Activated CD8-positive, alpha-beta memory T cell treated with anti-CD3 and anti-CD28 coated beads, Interleukin-2, amount 10 ng/mL, durations not matched to agents 7 days and 5 days (primary cell): Measurements from ENCODE around the gene LRRC47. TPM values are rescaled to one million over a fixed set of nuclear protein-coding genes. Genes with fewer than 3 reads are reported as not detected.
"Not testable (repeated sequence)": the region's sequence is repeated elsewhere in the genome, so short reads cannot be mapped to it uniquely, and the experiment has no call there.

ENCODE experiments used
- ATAC-seq: fragments of 150-1000 bp; cut with Tn5 transposase; one replicate; pipeline ENCODE4 v1.10.0; 2021; ENCODE audit warnings: moderate library complexity
- CTCF ChIA-PET: fragments of 350-600 bp; sonication (Branson Sonifier 250); formaldehyde crosslinking; loops from one replicate; lab custom pipeline; 2021; ENCODE audit warnings: antibody characterized with exemption; lab: Charles Lee
- DNase-seq: peaks from one replicate; pipeline ENCODE4 v3.0.0-alpha.2; 2020
- H3K27ac Mint-ChIP-seq: one replicate; pipeline ENCODE4 v1.8.0; 2021; ENCODE audit warnings: mild to moderate bottlenecking, mixed read lengths
- H3K27me3 Mint-ChIP-seq: one replicate; pipeline ENCODE4 v1.8.0; 2021; ENCODE audit warnings: mixed read lengths
- H3K36me3 Mint-ChIP-seq: one replicate; pipeline ENCODE4 v1.8.0; 2021; ENCODE audit warnings: mild to moderate bottlenecking, mixed read lengths
- H3K4me1 Mint-ChIP-seq: one replicate; pipeline ENCODE4 v1.8.0; 2021; ENCODE audit warnings: mixed read lengths
- H3K4me3 Mint-ChIP-seq: one replicate; pipeline ENCODE4 v1.8.0; 2021; ENCODE audit warnings: mild to moderate bottlenecking, moderate library complexity, mixed read lengths
- H3K9me3 Mint-ChIP-seq: one replicate; pipeline ENCODE4 v1.8.0; 2022; ENCODE audit warnings: low read depth, mixed read lengths
- total RNA-seq, 2 experiments: library from RNA; stranded (reverse); gene quantifications; one replicate each; pipeline ENCODE4 v1.2.3, GENCODE V29; 2021

Gene LRRC47
- total RNA-seq, 2 experiments from 2014 or later = 31.8 to 42.6 TPM

DNA sequence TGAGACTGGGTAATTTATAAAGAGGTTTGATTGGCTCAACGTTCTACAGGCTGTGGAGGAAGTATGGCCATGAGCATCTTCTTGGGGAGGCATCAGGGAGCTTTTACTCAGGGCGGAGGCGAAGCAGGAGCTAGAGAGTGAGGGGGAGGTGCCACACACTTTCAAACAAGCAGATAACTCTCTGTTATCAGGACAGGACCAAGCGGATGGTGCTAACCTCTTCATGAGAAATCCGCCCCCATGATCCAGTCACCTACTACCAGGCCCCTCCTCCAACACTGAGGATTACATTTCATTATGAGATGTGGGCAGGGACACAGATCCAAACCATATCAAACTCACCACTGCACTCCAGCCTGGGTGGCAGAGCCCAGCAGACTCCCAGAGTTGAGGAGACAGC is 11.5 kb upstream of the LRRC47 start:
- ATAC-seq (no peak), DNase-seq (no peak)
- Mint-ChIP-seq H3K36me3 (peaks cover 3% of the 10 kb centered on the region), H3K9me3 (peaks cover 5% of the 10 kb centered on the region), H3K4me3 (no peak overlapping the region), H3K4me1 (peaks cover 4% of the 10 kb centered on the region), H3K27me3 (peaks cover 17% of the 10 kb centered on the region), H3K27ac (no peak overlapping the region)
- CTCF ChIA-PET = no interaction called here

DNA sequence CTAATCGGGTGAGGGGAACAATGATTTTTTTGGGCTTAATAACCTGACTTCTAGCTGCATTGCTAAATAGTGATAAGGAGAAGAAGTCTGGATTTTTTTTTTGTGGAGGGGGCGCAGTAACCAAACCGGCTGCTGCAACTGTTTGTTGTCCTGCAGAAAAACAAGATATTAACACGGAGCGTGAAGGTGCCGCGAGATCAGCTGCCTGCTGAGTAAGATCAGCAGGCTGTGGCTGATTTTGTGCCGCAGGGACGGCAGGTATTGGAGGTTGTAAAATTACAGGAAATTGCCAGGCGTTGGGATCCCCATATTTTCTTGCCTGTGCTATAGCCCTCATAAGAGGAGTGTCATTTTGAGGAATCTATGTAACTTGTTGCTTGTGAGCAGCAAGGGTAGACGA is 8.7 kb upstream of the LRRC47 start:
- H3K36me3 Mint-ChIP-seq = peaks cover 3% of the 10 kb centered on the region
- H3K9me3 Mint-ChIP-seq = peaks cover 5% of the 10 kb centered on the region
- DNase-seq = no peak
- CTCF ChIA-PET = interaction anchor here (1.2 kb wide), 1 partner anchor 11 kb away, joined by 3 read pairs; no protein-coding TSS in a partner anchor
- H3K4me3 Mint-ChIP-seq = no peak overlapping the region
- H3K27ac Mint-ChIP-seq = no peak overlapping the region
- peaks cover 23% of the 10 kb centered on the region for H3K27me3 Mint-ChIP-seq
- ATAC-seq = no peak
- H3K4me1 Mint-ChIP-seq = peaks cover 7% of the 10 kb centered on the region

DNA sequence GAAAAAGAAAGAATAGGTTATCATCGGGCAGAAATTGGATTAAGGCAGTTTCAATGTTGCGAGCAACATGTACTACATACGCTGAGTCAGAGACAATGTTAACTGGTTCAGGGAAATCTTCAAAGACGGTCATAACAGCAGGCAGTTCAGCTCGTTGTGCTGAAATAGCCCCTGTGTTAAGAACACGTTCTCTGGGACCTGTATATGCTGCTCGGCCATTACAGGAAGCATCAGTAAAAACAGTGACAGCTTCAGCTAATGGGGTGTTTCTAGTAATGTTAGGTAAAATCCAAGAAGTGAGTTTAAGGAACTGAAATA is 8.3 kb upstream of the LRRC47 start:
- H3K27me3 Mint-ChIP-seq = peaks cover 23% of the 10 kb centered on the region
- H3K27ac Mint-ChIP-seq, H3K9me3 Mint-ChIP-seq, DNase-seq, H3K36me3 Mint-ChIP-seq, H3K4me1 Mint-ChIP-seq, H3K4me3 Mint-ChIP-seq, ATAC-seq: not testable (repeated sequence)
- CTCF ChIA-PET = interaction anchor here (1.2 to 3.8 kb wide), 2 partner anchors 10 to 29 kb away, joined by 3 to 25 read pairs; no protein-coding TSS in a partner anchor

DNA sequence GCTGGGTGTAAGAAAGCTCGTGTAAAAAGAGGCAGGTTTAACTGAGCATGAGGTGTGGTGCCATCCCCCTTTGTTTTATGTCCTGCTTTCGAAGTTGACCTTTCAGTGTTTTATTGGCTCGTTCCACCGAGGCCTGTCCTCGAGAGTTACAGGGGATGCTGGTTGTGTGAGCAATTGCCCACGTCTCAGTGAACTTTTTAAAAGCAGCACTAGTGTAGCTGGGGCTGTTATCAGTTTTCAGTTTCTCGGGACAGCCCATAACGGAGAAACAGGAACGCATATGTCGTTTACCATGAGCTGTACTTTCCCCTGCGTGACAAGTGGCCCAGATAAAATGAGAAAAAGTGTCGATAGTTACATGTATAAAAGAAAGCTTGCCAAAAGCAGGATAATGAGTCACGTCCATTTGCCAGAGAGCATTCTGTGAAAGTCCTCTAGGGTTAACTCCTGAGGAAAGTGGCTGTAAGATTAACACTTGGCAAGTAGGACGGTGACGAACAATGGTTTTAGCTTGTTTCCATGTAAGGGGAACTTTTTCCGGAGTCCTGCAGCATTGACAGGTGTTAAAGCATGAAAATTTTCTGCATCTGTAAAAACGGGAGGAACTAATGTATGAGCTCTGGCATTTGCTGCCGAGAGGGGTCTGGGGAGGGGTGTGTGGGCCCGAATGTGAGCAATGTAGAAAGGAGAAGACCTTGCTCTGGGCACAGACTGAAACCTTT is 7.8 kb upstream of the LRRC47 start:
- no peak for ATAC-seq
- Mint-ChIP-seq H3K27ac (no peak overlapping the region), H3K36me3 (peaks cover 3% of the 10 kb centered on the region), H3K27me3 (peaks cover 23% of the 10 kb centered on the region), H3K4me1 (peaks cover 5% of the 10 kb centered on the region), H3K9me3 (peaks cover 5% of the 10 kb centered on the region), H3K4me3 (no peak overlapping the region)
- no peak for DNase-seq
- CTCF ChIA-PET = interaction anchor here (1.2 to 3.8 kb wide), 2 partner anchors 10 to 29 kb away, joined by 3 to 25 read pairs; no protein-coding TSS in a partner anchor

DNA sequence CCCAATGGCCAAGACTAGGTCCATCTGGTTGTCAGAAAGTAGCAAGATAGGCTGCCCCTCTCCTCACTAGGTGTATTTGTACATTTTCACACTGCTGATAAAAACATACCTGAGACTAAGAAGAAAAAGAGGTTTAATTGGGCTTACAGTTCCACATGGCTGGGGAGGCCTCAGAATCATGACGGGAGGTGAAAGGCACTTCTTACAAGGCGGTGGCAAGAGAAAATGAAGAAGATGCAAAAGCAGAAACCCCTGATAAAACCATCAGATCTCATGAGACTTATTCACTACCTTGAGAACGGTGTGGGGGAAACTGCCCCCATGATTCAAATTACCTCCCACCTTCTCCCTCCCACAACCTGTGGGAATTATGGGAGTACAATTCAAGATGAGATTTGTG is 4.5 kb upstream of the LRRC47 start:
- H3K36me3 Mint-ChIP-seq, DNase-seq, H3K4me3 Mint-ChIP-seq, H3K9me3 Mint-ChIP-seq, ATAC-seq, H3K27ac Mint-ChIP-seq: not testable (repeated sequence)
- H3K4me1 Mint-ChIP-seq = peaks cover 15% of the 10 kb centered on the region
- CTCF ChIA-PET = interaction anchor here (1.2 to 3.8 kb wide), 3 partner anchors 14 to 52 kb away, joined by 4 to 25 read pairs (median 5); no protein-coding TSS in a partner anchor
- peaks cover 23% of the 10 kb centered on the region for H3K27me3 Mint-ChIP-seq

DNA sequence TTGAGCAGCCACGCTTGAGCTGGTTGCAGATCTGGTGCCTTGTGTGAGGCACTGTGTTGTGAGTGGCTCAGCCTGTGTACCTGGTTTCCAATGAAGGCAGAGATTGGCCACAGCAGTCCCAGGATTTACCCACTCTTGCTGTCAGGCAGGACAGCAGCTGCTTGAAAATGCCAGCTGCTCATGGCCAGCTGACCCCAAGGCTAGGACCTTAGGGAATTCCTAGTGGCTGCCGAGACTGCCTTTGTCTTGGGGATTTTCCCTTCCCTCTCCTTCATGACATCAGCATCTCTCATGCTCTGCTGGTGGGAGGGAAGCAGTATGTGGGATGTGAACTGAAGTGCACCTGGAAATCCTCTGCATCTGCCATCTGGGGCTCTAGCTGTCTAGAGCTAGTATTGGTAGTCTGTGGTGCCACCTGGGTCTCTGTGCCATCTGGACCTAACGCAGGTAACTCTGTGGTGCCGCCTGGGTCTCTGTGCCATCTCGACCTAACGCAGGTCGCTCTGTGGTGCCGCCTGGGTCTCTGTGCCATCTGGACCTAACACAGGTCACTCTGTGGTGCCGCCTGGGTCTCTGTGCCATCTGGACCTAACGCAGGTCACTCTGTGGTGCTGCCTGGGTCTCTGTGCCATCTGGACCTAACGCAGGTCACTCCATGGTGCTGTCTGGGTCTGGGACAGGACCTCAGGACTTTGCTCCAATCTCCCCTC is 3.8 kb upstream of the LRRC47 start:
- Mint-ChIP-seq H3K27me3 (peaks cover 20% of the 10 kb centered on the region), H3K9me3 (no peaks in the 10 kb centered on the region), H3K4me1 (peaks cover 19% of the 10 kb centered on the region), H3K36me3 (no peaks in the 10 kb centered on the region), H3K4me3 (no peak overlapping the region), H3K27ac (no peak overlapping the region)
- ATAC-seq = no peak
- no peak for DNase-seq
- CTCF ChIA-PET = interaction anchor here (1.5 kb wide), 1 partner anchor 24 kb away, joined by 5 read pairs; no protein-coding TSS in a partner anchor

DNA sequence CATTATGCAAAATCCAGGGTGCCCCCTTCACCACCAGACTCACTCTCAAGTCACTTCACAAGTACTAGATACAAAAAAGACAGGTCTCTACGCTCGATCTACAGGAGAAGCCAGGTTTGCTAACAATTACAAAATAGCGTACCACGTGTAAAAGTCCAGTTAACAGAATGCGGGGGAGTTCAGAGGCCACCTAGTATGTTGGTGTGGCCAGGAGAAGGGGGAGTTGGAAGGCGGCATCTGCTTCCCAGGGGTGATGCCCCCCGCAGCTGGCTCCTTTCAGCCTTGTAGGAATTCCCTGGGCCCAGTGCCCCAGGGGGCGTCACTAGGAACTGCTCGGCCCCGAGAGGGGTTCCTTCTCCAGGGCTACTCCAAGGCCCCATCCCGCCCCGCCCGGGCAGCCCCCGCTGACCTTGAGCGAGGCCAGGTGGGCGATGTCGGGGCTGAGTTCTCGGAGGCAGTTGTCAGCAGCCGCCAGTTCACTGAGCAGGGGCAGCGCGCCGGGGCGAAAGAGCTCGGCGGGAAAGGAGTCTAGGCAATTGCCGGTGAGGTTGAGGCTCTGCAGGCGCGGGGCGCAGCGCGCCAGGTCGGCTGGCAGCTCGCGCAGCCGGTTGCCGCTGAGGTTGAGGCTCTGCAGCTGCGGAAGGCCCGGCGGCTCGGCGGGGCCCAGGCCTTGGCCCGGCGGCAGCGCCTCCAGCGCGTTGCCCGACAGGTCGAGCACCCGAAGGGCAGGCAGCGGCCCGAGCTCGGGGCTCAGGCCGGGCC is 664 bp downstream of the LRRC47 start:
- DNase-seq = no peak
- Mint-ChIP-seq H3K9me3 (no peaks in the 10 kb centered on the region), H3K4me1 (peaks cover 40% of the 10 kb centered on the region), H3K4me3 (peak overlapping the region; percentile 81), H3K27ac (peak overlapping the region; percentile 72), H3K27me3 (no peaks in the 10 kb centered on the region), H3K36me3 (peaks cover 3% of the 10 kb centered on the region)
- no peak for ATAC-seq
- CTCF ChIA-PET = interaction anchor here (0.7 to 2.3 kb wide), 4 partner anchors 9 to 176 kb away, joined by 3 to 10 read pairs (median 6); no protein-coding TSS in a partner anchor

DNA sequence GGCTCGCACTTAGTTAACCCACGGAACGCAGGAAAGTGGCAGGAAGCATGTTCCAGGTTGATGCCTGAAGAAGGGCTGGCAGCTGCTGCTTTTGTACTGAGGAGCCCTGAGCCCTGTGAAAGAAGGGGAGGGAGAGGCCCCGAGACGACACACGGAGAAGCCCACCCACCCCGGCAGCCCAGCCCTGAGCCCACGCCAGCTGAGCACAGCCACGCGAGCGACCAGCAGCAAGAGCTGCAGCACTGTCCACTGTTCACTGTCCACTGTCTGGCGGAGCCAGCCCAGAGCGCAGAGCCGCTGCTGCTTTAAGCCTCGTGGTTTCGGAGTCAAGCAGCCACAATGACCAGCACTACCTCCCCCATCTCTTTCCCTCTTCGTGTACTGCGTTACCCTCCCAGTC is 5.3 kb downstream of the LRRC47 start:
- no peak for ATAC-seq
- H3K27ac Mint-ChIP-seq = no peak overlapping the region
- H3K9me3 Mint-ChIP-seq = no peaks in the 10 kb centered on the region
- DNase-seq = no peak
- H3K27me3 Mint-ChIP-seq = no peaks in the 10 kb centered on the region
- peaks cover 8% of the 10 kb centered on the region for H3K36me3 Mint-ChIP-seq
- no peak overlapping the region for H3K4me3 Mint-ChIP-seq
- CTCF ChIA-PET = no interaction called here
- peaks cover 50% of the 10 kb centered on the region for H3K4me1 Mint-ChIP-seq

DNA sequence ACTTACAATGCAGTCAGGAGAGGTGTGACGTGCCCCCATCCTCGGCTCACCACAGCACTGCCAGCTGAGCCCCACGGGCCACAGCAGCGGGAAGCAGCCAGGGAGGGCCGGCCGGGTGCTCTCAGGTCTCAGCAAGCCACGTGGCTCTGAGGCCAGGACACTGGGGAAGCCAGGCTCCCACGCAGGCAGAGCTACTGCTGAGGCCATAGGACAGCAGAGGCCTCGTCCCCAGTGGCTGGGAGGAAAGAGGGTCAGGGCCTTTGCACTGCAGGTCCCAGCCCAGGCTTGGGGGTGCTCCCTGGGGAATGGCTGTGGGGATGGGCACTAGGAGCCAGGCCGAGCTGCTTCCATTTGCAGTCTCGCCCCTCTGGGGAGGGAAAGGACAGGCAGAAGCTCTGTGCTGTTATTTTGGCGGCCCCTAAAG is 5.8 kb downstream of the LRRC47 start:
- Mint-ChIP-seq H3K27ac (no peak overlapping the region), H3K36me3 (peaks cover 9% of the 10 kb centered on the region), H3K9me3 (no peaks in the 10 kb centered on the region), H3K4me3 (no peak overlapping the region), H3K4me1 (peaks cover 50% of the 10 kb centered on the region), H3K27me3 (no peaks in the 10 kb centered on the region)
- DNase-seq (no peak), ATAC-seq (no peak)
- CTCF ChIA-PET = no interaction called here

DNA sequence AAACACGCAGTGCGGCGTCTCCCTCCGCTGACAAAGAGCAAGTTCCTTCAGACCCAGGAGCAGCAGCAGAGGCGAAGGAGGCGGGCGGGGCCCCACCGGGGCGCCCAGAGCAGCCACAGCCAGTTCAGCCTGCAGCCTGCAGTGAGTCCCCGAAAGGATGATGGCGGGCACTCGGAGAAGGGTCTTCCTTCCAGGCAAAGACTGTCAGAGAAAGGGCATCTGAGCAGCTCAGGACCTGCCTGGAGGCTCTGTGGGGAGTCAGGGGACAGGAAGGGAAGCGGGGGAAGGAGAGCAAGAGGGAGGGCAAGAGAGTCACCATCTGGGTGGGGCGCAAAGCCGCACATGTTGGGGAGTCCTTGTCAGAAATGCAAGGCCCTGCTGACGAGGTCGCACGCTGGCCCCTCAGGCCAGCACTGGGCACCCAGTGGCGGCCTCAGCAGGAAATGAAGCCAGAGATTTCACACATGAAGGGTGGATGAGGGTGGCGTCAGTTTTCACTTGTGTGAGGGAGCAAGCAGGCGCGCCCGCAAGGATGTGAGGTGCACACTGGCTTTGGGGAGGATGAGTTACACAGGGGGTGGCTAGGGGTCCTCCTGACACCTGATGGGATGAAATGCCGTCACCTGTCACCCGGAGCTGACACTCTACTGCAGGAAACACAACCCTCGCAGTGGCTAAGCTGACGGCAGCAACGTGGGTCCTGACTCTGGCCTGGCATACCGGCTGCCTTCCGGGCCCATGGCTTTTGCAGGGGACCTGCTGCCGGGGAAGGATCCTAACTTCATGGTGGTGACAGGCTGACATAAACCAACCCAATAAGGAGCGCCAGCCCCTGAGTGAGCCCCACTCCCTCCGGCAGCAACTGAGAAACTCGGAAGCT is 6.6 kb downstream of the LRRC47 start:
- H3K27ac Mint-ChIP-seq = no peak overlapping the region
- peaks cover 44% of the 10 kb centered on the region for H3K4me1 Mint-ChIP-seq
- H3K9me3 Mint-ChIP-seq = no peaks in the 10 kb centered on the region
- H3K36me3 Mint-ChIP-seq = peaks cover 15% of the 10 kb centered on the region
- ATAC-seq = no peak
- CTCF ChIA-PET = interaction anchor here (1.6 kb wide), 1 partner anchor 14 kb away, joined by 6 read pairs; no protein-coding TSS in a partner anchor
- no peak for DNase-seq
- no peak overlapping the region for H3K4me3 Mint-ChIP-seq
- H3K27me3 Mint-ChIP-seq = no peaks in the 10 kb centered on the region

DNA sequence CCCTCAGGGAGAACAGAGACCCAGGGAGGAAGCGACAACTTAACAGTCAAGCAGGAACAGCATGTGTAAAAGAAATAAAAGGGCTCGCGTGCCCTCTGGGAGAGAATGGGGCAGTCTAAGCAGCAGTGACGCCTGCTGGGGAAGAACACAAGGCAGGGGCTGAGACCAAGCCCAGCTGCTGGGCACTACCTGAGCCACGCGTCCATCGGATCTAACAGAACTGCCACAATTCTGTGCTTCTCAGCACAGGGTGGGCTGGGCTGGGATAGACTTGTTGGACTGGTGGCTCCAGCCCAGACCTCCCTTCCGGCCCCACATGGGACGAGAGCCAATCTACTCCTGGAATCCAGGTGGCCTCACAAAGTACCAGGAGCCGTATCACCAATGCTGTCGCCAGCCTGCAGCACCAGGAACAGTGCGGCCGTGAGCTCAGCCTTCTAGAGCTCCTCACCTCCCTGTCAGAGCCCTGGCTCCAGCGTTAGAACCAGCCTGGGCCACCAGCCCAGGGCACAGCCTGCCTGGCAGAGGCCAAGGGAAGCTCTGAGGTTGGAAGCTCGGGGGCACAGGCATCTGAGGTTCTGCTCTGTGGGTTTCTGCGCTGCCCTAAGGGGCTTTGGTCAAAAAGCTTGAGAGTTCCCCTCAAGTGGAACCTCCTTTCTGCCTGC is 7.4 kb downstream of the LRRC47 start:
- Mint-ChIP-seq H3K9me3 (no peaks in the 10 kb centered on the region), H3K4me1 (peaks cover 38% of the 10 kb centered on the region), H3K36me3 (peaks cover 20% of the 10 kb centered on the region), H3K27me3 (no peaks in the 10 kb centered on the region), H3K27ac (peak overlapping the region; percentile 49), H3K4me3 (no peak overlapping the region)
- CTCF ChIA-PET = interaction anchor here (1.6 kb wide), 1 partner anchor 13 kb away, joined by 6 read pairs; no protein-coding TSS in a partner anchor
- DNase-seq (no peak), ATAC-seq (no peak)
